GM12873 (cell line): ENCODE results near the gene INPP5E.
A peak's percentile ranks its signal among the peaks of the same experiment; 100 is the strongest.

Experiments
- CTCF ChIP-seq: IDR thresholded peaks from 2 replicates; pipeline ENCODE4 v1.5.1; 2012; ENCODE audit warnings: low read depth, mild to moderate bottlenecking, moderate library complexity, low read length, control low read depth; ENCODE audit not compliant: insufficient read depth; ENCODE audit errors: missing control alignments

INPP5E gene

GRCh38 chr9:136401173-136401922 is 38.3 kb downstream of the INPP5E start:
- TF ChIP-seq CTCF: no peak

- peak; percentile 89 for TF ChIP-seq CTCF
Measured at GRCh38 chr9:136400038-136400834, 39.4 kb downstream of the INPP5E start, which contains the start of gene SNAPC4. SNAPC4 (minus strand) TSS chr9:136400170; CDS start chr9:136398428, 1,742 bp downstream.

GRCh38 chr9:136399176-136400037 is 40.2 kb downstream of the INPP5E start:
- TF ChIP-seq CTCF: no peak

GRCh38 chr9:136398286-136398685 is 41.4 kb downstream of the INPP5E start:
- no peak for TF ChIP-seq CTCF

GRCh38 chr9:136397643-136398042 is 42.0 kb downstream of the INPP5E start:
- TF ChIP-seq CTCF: no peak

- TF ChIP-seq CTCF: no peak
Measured at GRCh38 chr9:136396219-136396515, 43.5 kb downstream of the INPP5E start.
